HepG2 (cell line): Measurements from ENCODE around the gene ZNF22. TPM values are rescaled to one million over a fixed set of nuclear protein-coding genes. Genes with fewer than 3 reads are reported as not detected.

Source experiments
- CHD4 ChIP-seq: fragments of 200-600 bp; sonication (generic); IDR thresholded peaks from 2 replicates; pipeline ENCODE4 v1.7.0; 2017; ENCODE audit warnings: mild to moderate bottlenecking, low read length, borderline replicate concordance
- EHMT2 ChIP-seq: fragments of 200-600 bp; sonication (generic); IDR thresholded peaks from 2 replicates; pipeline ENCODE4 v1.7.0; 2017; ENCODE audit warnings: antibody characterized with exemption, low read depth, low read length, borderline replicate concordance
- NFIC ChIP-seq: IDR thresholded peaks from 2 replicates; pipeline ENCODE4 v1.6.1; 2012; ENCODE audit warnings: mild to moderate bottlenecking, low read length, inconsistent platforms
- PATZ1 ChIP-seq: sonication (generic); formaldehyde crosslinking; IDR thresholded peaks from 2 replicates; pipeline ENCODE4 v1.4.0; 2020; ENCODE audit warnings: missing genetic modification reagents
- PCBP1 ChIP-seq: fragments of 200-400 bp; formaldehyde crosslinking; IDR thresholded peaks from 2 replicates; pipeline ENCODE4 v1.6.1; 2017; ENCODE audit warnings: mild to moderate bottlenecking, low read depth, low read length, borderline replicate concordance
- POLR2AphosphoS2 ChIP-seq: IDR thresholded peaks from 2 replicates; pipeline ENCODE4 v1.6.1; 2011; ENCODE audit warnings: low read depth, low read length, improper control_type of control experiment
- RCOR2 ChIP-seq: IDR thresholded peaks from 2 replicates; pipeline ENCODE4 v1.6.1; 2016; ENCODE audit warnings: missing biosample characterization, missing genetic modification reagents
- SNRNP70 ChIP-seq: fragments of 200-400 bp; formaldehyde crosslinking; IDR thresholded peaks from 2 replicates; pipeline ENCODE4 v1.6.1; 2017; ENCODE audit warnings: mild to moderate bottlenecking, low read depth, low read length, moderate library complexity
- SRSF4 ChIP-seq: fragments of 200-400 bp; formaldehyde crosslinking; IDR thresholded peaks from one replicate; pipeline ENCODE4 v1.6.1; 2018; ENCODE audit warnings: mild to moderate bottlenecking, low read depth, low read length, moderate library complexity; ENCODE audit not compliant: poor library complexity, severe bottlenecking
- TBL1XR1 ChIP-seq: fragments of 150-350 bp; IDR thresholded peaks from 2 replicates; pipeline ENCODE4 v1.6.1; 2014; ENCODE audit warnings: borderline replicate concordance, low read length; ENCODE audit not compliant: partially characterized antibody
- TRAFD1 ChIP-seq: sonication (generic); formaldehyde crosslinking; IDR thresholded peaks from 2 replicates; pipeline ENCODE4 v1.5.1; 2020; ENCODE audit warnings: missing genetic modification reagents, mild to moderate bottlenecking, borderline replicate concordance
- TRIM24 ChIP-seq: sonication (generic); formaldehyde crosslinking; IDR thresholded peaks from 2 replicates; pipeline ENCODE4 v1.8.0; 2022; ENCODE audit warnings: mild to moderate bottlenecking, missing genetic modification reagents
- ZBED4 ChIP-seq: sonication (generic); formaldehyde crosslinking; IDR thresholded peaks from 2 replicates; pipeline ENCODE4 v1.4.0; 2020; ENCODE audit warnings: missing genetic modification reagents, borderline replicate concordance
- ZNF292 ChIP-seq: sonication (generic); formaldehyde crosslinking; IDR thresholded peaks from 2 replicates; pipeline ENCODE4 v1.8.1; 2022; ENCODE audit warnings: mild to moderate bottlenecking, low read depth, missing genetic modification reagents, borderline replicate concordance
- ZNF44 ChIP-seq: sonication (generic); formaldehyde crosslinking; IDR thresholded peaks from 2 replicates; pipeline ENCODE4 v1.5.1; 2020; ENCODE audit warnings: mild to moderate bottlenecking, missing genetic modification reagents
- ZNF496 ChIP-seq: sonication (generic); formaldehyde crosslinking; IDR thresholded peaks from 2 replicates; pipeline ENCODE4 v1.8.1; 2023; ENCODE audit warnings: mild to moderate bottlenecking, moderate library complexity, missing genetic modification reagents; ENCODE audit not compliant: insufficient replicate concordance
- ZNF704 ChIP-seq: sonication (generic); formaldehyde crosslinking; IDR thresholded peaks from 2 replicates; pipeline ENCODE4 v1.8.1; 2023; ENCODE audit warnings: mild to moderate bottlenecking, inconsistent platforms, moderate library complexity, missing genetic modification reagents, borderline replicate concordance
- ZNF841 ChIP-seq: sonication (generic); formaldehyde crosslinking; IDR thresholded peaks from 2 replicates; pipeline ENCODE4 v1.8.1; 2023; ENCODE audit warnings: missing genetic modification reagents, borderline replicate concordance
- ZNF850 ChIP-seq: sonication (generic); formaldehyde crosslinking; conservative IDR thresholded peaks from 2 replicates; pipeline ENCODE4 v1.9.0; 2021; ENCODE audit warnings: mild to moderate bottlenecking, missing genetic modification reagents
- ZSCAN22 ChIP-seq: sonication (generic); formaldehyde crosslinking; IDR thresholded peaks from 2 replicates; pipeline ENCODE4 v1.4.0; 2020; ENCODE audit warnings: mild to moderate bottlenecking, missing genetic modification reagents
- polyA plus RNA-seq, 8 experiments: library from polyadenylated mRNA; depleted of rRNA in 3 of 8; stranded (reverse) in 7 of 8; unstranded in 1 of 8; fragments of >200 nt; fragmentation: Illumina TruSeq in 4 of 8; extraction: Trizol in 4 of 8; gene quantifications; 2 replicates each; pipeline versions ENCODE4 v1.2.1 to v1.2.3, GENCODE V29; 2011 to 2016; ENCODE audit warnings: low read depth in 4 of 8, missing spikeins in 1 of 8, mixed read lengths in 1 of 8; ENCODE audit not compliant: insufficient read depth in 1 of 8
- total RNA-seq, 5 experiments: library from RNA; depleted of rRNA; stranded (reverse); fragments of >200 nt; fragmentation: Illumina TruSeq; extraction: Trizol; gene quantifications; 2 replicates each; pipeline ENCODE4 v1.2.3, GENCODE V29; 2016; ENCODE audit warnings: low read depth in 1 of 5

The ZNF22 gene
- total and polyA plus RNA-seq, 2 of the 13 experiments (the other 11 are each of a cell fraction or from before 2014, with no cell fraction given) = 0.40 to 1.3 TPM

GRCh38 chr10:44974628-44975430 lies 25.9 kb upstream of the ZNF22 start (continued):
- TF ChIP-seq PATZ1 (peak; percentile 60; the same call in 1 of the 2 replicates), RCOR2 (no peak), EHMT2 (no peak), POLR2AphosphoS2 (no peak; the same call in 1 of the 2 replicates), ZNF850 (CRISPR knock-in tag) (no peak), TRAFD1 (CRISPR knock-in tag) (no peak), PCBP1 (peak; percentile 98), TRIM24 (CRISPR knock-in tag) (no peak), ZBED4 (CRISPR knock-in tag) (peak; percentile 80), ZNF292 (no peak), ZNF496 (no peak), NFIC (no peak), ZNF44 (CRISPR knock-in tag) (no peak), TBL1XR1 (no peak), ZNF841 (CRISPR knock-in tag) (no peak), SRSF4 (no peak), ZSCAN22 (no peak), SNRNP70 (no peak), CHD4 (no peak; the same call in 1 of the 2 replicates), ZNF704 (no peak)
